Heart right ventricle (tissue), 16 donors: ENCODE measurements around the gene IQSEC3. TPM values are rescaled to one million over a fixed set of nuclear protein-coding genes. Genes with fewer than 3 reads are reported as not detected.

Experiments used
- ATAC-seq, 8 donors: fragments of 200-7000 bp; cut with Tn5 transposase; one replicate each; pipeline ENCODE4 v1.9.1; 2020; ENCODE audit warnings: mild to moderate bottlenecking in 8 of 8, moderate library complexity in 8 of 8, moderate number of reproducible peaks in 1 of 8
- DNase-seq, 2 donors: peaks; one replicate each; pipeline ENCODE4 v3.0.0-alpha.2; 2020
- H3K27ac ChIP-seq, 10 donors: fragments of 200-600 bp; sonication (generic) in 2 of 10; one replicate each; pipeline versions ENCODE4 v1.5.0 to v1.8.0; 2020 to 2022; ENCODE audit warnings: mild to moderate bottlenecking in 3 of 10
- H3K27me3 ChIP-seq, 7 donors: fragments of 200-600 bp; one replicate each; pipeline ENCODE4 v1.8.0; 2021 to 2022; ENCODE audit warnings: mild to moderate bottlenecking in 2 of 7
- H3K36me3 ChIP-seq, 9 donors: fragments of 200-600 bp; sonication (generic) in 1 of 9; one replicate each; pipeline versions ENCODE4 v1.5.0 to v1.8.0; 2020 to 2022; ENCODE audit warnings: mild to moderate bottlenecking in 2 of 9
- H3K4me1 ChIP-seq, 9 donors: fragments of 200-600 bp; sonication (generic) in 1 of 9; one replicate each; pipeline versions ENCODE4 v1.5.0 to v1.8.0; 2020 to 2022; ENCODE audit warnings: mild to moderate bottlenecking in 4 of 9
- H3K4me3 ChIP-seq, 10 donors: fragments of 200-600 bp; sonication (generic) in 2 of 10; one replicate each; pipeline versions ENCODE4 v1.5.0 to v1.8.0; 2020 to 2022; ENCODE audit warnings: mild to moderate bottlenecking in 7 of 10, moderate library complexity in 2 of 10
- H3K9me3 ChIP-seq, 11 donors: fragments of 200-600 bp in 10 of 11; sonication (generic) in 2 of 11; one replicate each; pipeline versions ENCODE4 v1.5.0 to v1.8.0; 2013 to 2022; ENCODE audit warnings: mild to moderate bottlenecking in 2 of 11, control low read depth in 1 of 11, moderate library complexity in 1 of 11
- WGBS, 2 donors: extraction: QIAGEN DNeasy Blood & Tissue Kit; methylation state at CpG; one replicate each; pipeline ENCODE4 v1.1.7; 2013; ENCODE audit warnings: inconsistent platforms in 1 of 2; 5-methylcytosine and 5-hydroxymethylcytosine counted together
- intact Hi-C, 10 donors: fragments of 100-400 bp; cut with DNase I; formaldehyde crosslinking; loops; one replicate each; pipeline versions ENCODE4 v1.11.1 to v1.14.2; 2022
- polyA plus RNA-seq, 2 donors: library from polyadenylated mRNA; stranded (reverse); fragments of 200-250 nt; gene quantifications; one replicate each; pipeline ENCODE4 v1.2.3, GENCODE V29; 2013
- total RNA-seq, 10 donors: library from RNA; stranded (reverse); fragmentation: NEBNext Ultra II Directional in 3 of 10; extraction: Animal tissue kit (Norgen Biotek cat#: 25700) in 3 of 10; gene quantifications; one replicate each; pipeline versions ENCODE4 v1.2.1 to v1.2.4, GENCODE V29; 2021 to 2023
- TF ChIP-seq, protein P1 (sequence below), 9 donors: fragments of 200-600 bp; sonication (generic) in 2 of 9; IDR thresholded peaks; one replicate each; pipeline versions ENCODE4 v1.5.0 to v1.8.0; 2021 to 2022; ENCODE audit warnings: antibody characterized with exemption in 9 of 9, mild to moderate bottlenecking in 5 of 9, moderate library complexity in 1 of 9
- donor health status: Arrhythmogenic right ventricular cardiomyopathy.
- donor health status: ischemic (EF 13 %, LVEDD 7.1; RV severe dilation, severe dysfunction).
- donor health status: healthy with polysubstance abuse.
- donor health status: DM: no; HTN: yes; CAD: no.
- donor health status: DM: no; HTN: no; CAD: no.
- donor health status: ischemic (EF 25% LVEDD 6.9; RV normal size, moderate dysfunction).
- donor health status: ischemic (EF 25% LVEDD 5.7; RV mildly dilated, moderate dysfunction).
- donor health status: healthy.
- donor health status: DM: yes; HTN: yes; CAD: no.
- donor health status: Ischemic cardiomyopathy.
- donor health status: ischemic (EF 35%, LVEDD 5.7; RV mildly dilated, moderate dysfunction).
- donor health status: nonischemic (EF 11% LVEDD 7.7; RV severe dilation, severe dysfunction).
- donor health status: DM: yes; HTN: yes; CAD: no.
- donor health status: PGD.
- donor health status: ischemic (EF 29% LVEDD 5.4; RV normal size, mild dysfunction).
- donor health status: nonischemic (EF 23%, LVEDD 6.1; RV moderate dilation, normal function).

The IQSEC3 gene
- total and polyA plus RNA-seq, 12 donors, result 0.30 to 2.7 (median 1.1) TPM

GRCh38 chr12:221736-222135, 155.2 kb downstream of the IQSEC3 start:
- H3K4me1 ChIP-seq, result peaks cover 0 to 9% (median 0%) of the 10 kb centered on the region in 9 donors
- ATAC-seq, result no peak
- TF ChIP-seq, protein P1, sequence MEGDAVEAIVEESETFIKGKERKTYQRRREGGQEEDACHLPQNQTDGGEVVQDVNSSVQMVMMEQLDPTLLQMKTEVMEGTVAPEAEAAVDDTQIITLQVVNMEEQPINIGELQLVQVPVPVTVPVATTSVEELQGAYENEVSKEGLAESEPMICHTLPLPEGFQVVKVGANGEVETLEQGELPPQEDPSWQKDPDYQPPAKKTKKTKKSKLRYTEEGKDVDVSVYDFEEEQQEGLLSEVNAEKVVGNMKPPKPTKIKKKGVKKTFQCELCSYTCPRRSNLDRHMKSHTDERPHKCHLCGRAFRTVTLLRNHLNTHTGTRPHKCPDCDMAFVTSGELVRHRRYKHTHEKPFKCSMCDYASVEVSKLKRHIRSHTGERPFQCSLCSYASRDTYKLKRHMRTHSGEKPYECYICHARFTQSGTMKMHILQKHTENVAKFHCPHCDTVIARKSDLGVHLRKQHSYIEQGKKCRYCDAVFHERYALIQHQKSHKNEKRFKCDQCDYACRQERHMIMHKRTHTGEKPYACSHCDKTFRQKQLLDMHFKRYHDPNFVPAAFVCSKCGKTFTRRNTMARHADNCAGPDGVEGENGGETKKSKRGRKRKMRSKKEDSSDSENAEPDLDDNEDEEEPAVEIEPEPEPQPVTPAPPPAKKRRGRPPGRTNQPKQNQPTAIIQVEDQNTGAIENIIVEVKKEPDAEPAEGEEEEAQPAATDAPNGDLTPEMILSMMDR (IDR thresholded peaks at IDR 0.05), result no peak
- no peak overlapping the region for H3K27ac ChIP-seq
- no peak overlapping the region for H3K4me3 ChIP-seq
- H3K36me3 ChIP-seq, result no peaks in the 10 kb centered on the region
- H3K27me3 ChIP-seq, result no peaks in the 10 kb centered on the region
- WGBS, 2 donors, result 83 to 85% methylated on average over 6 of the region's 6 CpGs
- no peaks in the 10 kb centered on the region for H3K9me3 ChIP-seq
- DNase-seq, result no peak
- intact Hi-C loops, result no loop called here

- WGBS, 2 donors, result 76 to 82% methylated on average over 11 of the region's 11 CpGs
- intact Hi-C loops, result no loop called here
- Histone ChIP-seq H3K27me3 (no peaks in the 10 kb centered on the region), H3K27ac (no peak overlapping the region), H3K4me3 (no peak overlapping the region), H3K9me3 (no peaks in the 10 kb centered on the region), H3K4me1 (peaks cover 0 to 9% (median 0%) of the 10 kb centered on the region in 9 donors), H3K36me3 (no peaks in the 10 kb centered on the region)
- TF ChIP-seq, protein P1 (IDR thresholded peaks at IDR 0.05), result no peak
- no peak for ATAC-seq
- no peak for DNase-seq
These were observed 157.3 kb downstream of the IQSEC3 start for GRCh38 chr12:223841-224240.

DNA sequence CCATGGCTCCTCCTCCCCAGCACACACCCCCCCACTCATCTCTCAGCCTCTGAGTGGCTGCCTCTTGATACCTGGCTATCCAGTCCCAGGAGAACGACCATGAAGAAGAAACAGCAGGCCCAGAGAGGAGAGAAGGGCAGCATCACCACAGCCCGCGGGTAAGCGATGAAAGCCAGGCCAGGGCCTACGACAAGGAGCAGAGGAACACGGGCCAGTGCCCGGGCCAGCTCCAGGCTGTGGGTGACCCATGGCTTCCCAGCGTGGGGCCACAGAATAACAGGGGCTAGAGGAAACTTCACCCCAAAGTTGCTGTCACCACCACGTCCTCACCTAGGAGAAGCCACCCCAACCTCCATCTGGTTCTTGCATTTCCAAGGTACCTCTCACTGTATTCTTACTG, 157.8 kb downstream of the IQSEC3 start:
- 90 to 91% methylated on average over 9 of the region's 9 CpGs for WGBS, 2 donors
- Histone ChIP-seq H3K27me3 (no peaks in the 10 kb centered on the region), H3K4me1 (peaks cover 0 to 7% (median 0%) of the 10 kb centered on the region in 9 donors), H3K4me3 (no peak overlapping the region), H3K9me3 (no peaks in the 10 kb centered on the region), H3K27ac (no peak overlapping the region), H3K36me3 (no peaks in the 10 kb centered on the region)
- DNase-seq, result no peak
- intact Hi-C loops, result no loop called here
- ATAC-seq, result no peak
- TF ChIP-seq, protein P1 (IDR thresholded peaks at IDR 0.05), result no peak

DNA sequence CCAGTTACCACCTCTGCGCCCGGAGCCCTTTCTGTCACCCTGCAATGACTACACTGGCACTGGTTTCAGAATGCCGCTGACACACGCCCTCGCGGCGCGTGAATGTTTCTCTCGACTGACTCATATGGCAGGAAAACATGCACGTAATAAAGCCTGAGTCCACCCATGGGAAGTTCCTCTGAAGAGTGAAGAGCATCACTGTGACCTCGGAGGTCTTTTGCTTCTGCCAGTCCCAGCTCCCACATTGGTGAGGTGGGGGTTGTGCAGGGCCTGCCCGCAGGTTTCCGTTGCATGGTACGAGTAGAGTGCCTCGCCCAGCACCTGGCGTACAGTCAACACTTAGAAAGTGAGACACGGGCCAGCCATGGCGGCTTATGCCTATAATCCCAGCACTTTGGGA, 158.4 kb downstream of the IQSEC3 start:
- H3K36me3 ChIP-seq, result no peaks in the 10 kb centered on the region
- no peaks in the 10 kb centered on the region for H3K27me3 ChIP-seq
- H3K4me1 ChIP-seq, result peaks cover 0 to 3% (median 0%) of the 10 kb centered on the region in 9 donors
- DNase-seq, result no peak
- no peaks in the 10 kb centered on the region for H3K9me3 ChIP-seq
- TF ChIP-seq, protein P1 (IDR thresholded peaks at IDR 0.05), result no peak
- no peak overlapping the region for H3K4me3 ChIP-seq
- no peak overlapping the region for H3K27ac ChIP-seq
- ATAC-seq, result no peak
- intact Hi-C loops, result no loop called here
- WGBS, 2 donors, result 92% methylated on average over 18 of the region's 18 CpGs
